Coronary artery (tissue), 2 donors: ENCODE results near the gene CTH.
"Not testable (repeated sequence)": the region's sequence is repeated elsewhere in the genome, so short reads cannot be mapped to it uniquely, and the experiment has no call there.

ENCODE experiments used
- DNase-seq: peaks from one replicate; pipeline ENCODE4 v3.0.0-alpha.2; 2017; ENCODE audit warnings: low spot score
- H3K27ac ChIP-seq, 2 donors: fragments of 200-600 bp; sonication (generic); one replicate each; pipeline ENCODE4 v1.5.1; 2016 to 2019
- H3K4me3 ChIP-seq: fragments of 200-600 bp; sonication (generic); 2 replicates; pipeline ENCODE4 v1.5.1; 2016; ENCODE audit warnings: mild to moderate bottlenecking, moderate library complexity
- CTCF ChIP-seq: fragments of 200-600 bp; sonication (generic); IDR thresholded peaks from one replicate; pipeline ENCODE4 v1.5.1; 2019; ENCODE audit warnings: antibody characterized with exemption

Gene CTH

GRCh38 chr1:70440642-70441391, 29.7 kb downstream of the CTH start:
- TF ChIP-seq CTCF: no peak
- DNase-seq: no peak
- H3K27ac ChIP-seq: no peak overlapping the region

GRCh38 chr1:70441392-70442035, 30.4 kb downstream of the CTH start:
- TF ChIP-seq CTCF: no peak
- no peak for DNase-seq
- Histone ChIP-seq H3K27ac (no peak overlapping the region), H3K4me3 (no peak overlapping the region)

More at GRCh38 chr1:70440642-70441391, 29.7 kb downstream of the CTH start:
- H3K4me3 ChIP-seq: no peak overlapping the region

- Histone ChIP-seq H3K27ac (no peak overlapping the region), H3K4me3 (no peak overlapping the region)
- DNase-seq: no peak
- TF ChIP-seq CTCF: no peak
Measured at GRCh38 chr1:70442490-70442889, 31.4 kb downstream of the CTH start.

GRCh38 chr1:70443739-70444138, 32.7 kb downstream of the CTH start:
- Histone ChIP-seq H3K4me3 (no peak overlapping the region), H3K27ac (no peak overlapping the region)
- no peak for DNase-seq
- no peak for TF ChIP-seq CTCF

GRCh38 chr1:70449049-70449448, 38.0 kb downstream of the CTH start:
- Histone ChIP-seq H3K27ac (no peak overlapping the region), H3K4me3 (no peak overlapping the region)
- no peak for TF ChIP-seq CTCF
- DNase-seq: no peak

- not testable (repeated sequence) for DNase-seq, H3K4me3 ChIP-seq, H3K27ac ChIP-seq
Measured at GRCh38 chr1:70452164-70452939, 41.3 kb downstream of the CTH start.

GRCh38 chr1:70455291-70455690, 44.2 kb downstream of the CTH start:
- no peak for TF ChIP-seq CTCF
- H3K4me3 ChIP-seq: no peak overlapping the region
- DNase-seq: no peak
- H3K27ac ChIP-seq: no peak overlapping the region
